ENCODE measurements around the gene ARHGAP29.
A peak's percentile ranks its signal among the peaks of the same experiment; 100 is the strongest.
"Not testable (repeated sequence)": the region's sequence is repeated elsewhere in the genome, so short reads cannot be mapped to it uniquely, and the experiment has no call there.

Gene ARHGAP29

GRCh38 chr1:94169126-94169525 lies 68.3 kb downstream of the ARHGAP29 start:
- DNase-seq = no peak

- no peak for DNase-seq
These were observed 71.5 kb downstream of the ARHGAP29 start for GRCh38 chr1:94165843-94166242.

- not testable (repeated sequence) for DNase-seq
These were observed 72.5 kb downstream of the ARHGAP29 start for GRCh38 chr1:94164885-94165284.

- not testable (repeated sequence) for DNase-seq
These were observed 73.3 kb downstream of the ARHGAP29 start for GRCh38 chr1:94164121-94164520.

- not testable (repeated sequence) for DNase-seq
These were observed 74.1 kb downstream of the ARHGAP29 start for GRCh38 chr1:94163249-94163648.

- DNase-seq = no peak
These were observed 76.6 kb downstream of the ARHGAP29 start for GRCh38 chr1:94160811-94161210.

GRCh38 chr1:94156096-94156625 lies 81.2 kb downstream of the ARHGAP29 start:
- no peak for DNase-seq

- no peak for DNase-seq
These were observed 82.4 kb downstream of the ARHGAP29 start for GRCh38 chr1:94154989-94155388.

GRCh38 chr1:94153133-94153532 lies 84.3 kb downstream of the ARHGAP29 start:
- no peak for DNase-seq

- not testable (repeated sequence) for DNase-seq
These were observed 88.2 kb downstream of the ARHGAP29 start for GRCh38 chr1:94149166-94149565.

GRCh38 chr1:94146273-94146672 lies 91.1 kb downstream of the ARHGAP29 start:
- no peak for DNase-seq

- DNase-seq = no peak
These were observed 92.5 kb downstream of the ARHGAP29 start for GRCh38 chr1:94144836-94145235.

GRCh38 chr1:94143809-94144176 lies 93.6 kb downstream of the ARHGAP29 start:
- DNase-seq = no peak

- DNase-seq = no peak
These were observed 94.1 kb downstream of the ARHGAP29 start for GRCh38 chr1:94143173-94143808.

GRCh38 chr1:94142583-94142982 lies 94.8 kb downstream of the ARHGAP29 start:
- no peak for DNase-seq

- no peak for DNase-seq
These were observed 95.4 kb downstream of the ARHGAP29 start for GRCh38 chr1:94142022-94142421.

- no peak for DNase-seq
These were observed 105.3 kb downstream of the ARHGAP29 start for GRCh38 chr1:94132111-94132510.

- peak; percentile 35 for DNase-seq
These were observed 106.4 kb downstream of the ARHGAP29 start for GRCh38 chr1:94130851-94131595.

- DNase-seq = no peak
These were observed 110.7 kb downstream of the ARHGAP29 start for GRCh38 chr1:94126651-94127050.

GRCh38 chr1:94125551-94126514 lies 111.6 kb downstream of the ARHGAP29 start:
- DNase-seq = peak; percentile 42

GRCh38 chr1:94124538-94124937 lies 112.8 kb downstream of the ARHGAP29 start:
- no peak for DNase-seq

GRCh38 chr1:94122201-94122970 lies 115.0 kb downstream of the ARHGAP29 start:
- no peak for DNase-seq
